Hepatic stellate cell (primary cell): ENCODE measurements around the gene PILRB.
"Not testable (repeated sequence)": the region's sequence is repeated elsewhere in the genome, so short reads cannot be mapped to it uniquely, and the experiment has no call there.

Experiments
- DNase-seq: peaks from one replicate; pipeline ENCODE4 v3.0.0; 2011; ENCODE audit warnings: low spot score

PILRB gene

GRCh38 chr7:100358027-100358856 is at the start of gene PILRB:
Gene PILRB (plus strand): TSS chr7:100358117. CDS start chr7:100358303, 186 bp downstream.
- DNase-seq: no peak

DNA sequence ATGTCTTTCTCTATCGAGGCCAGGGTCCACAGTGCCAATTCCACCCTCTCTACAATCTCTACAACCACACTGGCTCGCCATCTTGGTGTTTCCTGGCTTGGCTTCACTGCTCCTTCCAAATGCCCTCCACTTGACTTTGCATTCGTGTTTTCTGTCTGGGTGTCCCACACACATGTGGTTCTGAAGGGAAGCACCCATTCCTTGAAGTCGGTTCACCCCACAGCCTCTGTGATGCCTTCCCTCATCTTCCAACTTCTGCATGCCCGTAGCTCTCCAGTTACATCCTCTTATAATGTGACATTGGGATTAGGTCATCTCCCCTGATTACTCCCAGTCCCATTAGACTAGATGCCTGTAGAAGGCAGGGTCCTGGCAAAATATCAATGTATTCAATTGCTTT is 39.6 kb upstream of the PILRB start:
- not testable (repeated sequence) for DNase-seq

DNA sequence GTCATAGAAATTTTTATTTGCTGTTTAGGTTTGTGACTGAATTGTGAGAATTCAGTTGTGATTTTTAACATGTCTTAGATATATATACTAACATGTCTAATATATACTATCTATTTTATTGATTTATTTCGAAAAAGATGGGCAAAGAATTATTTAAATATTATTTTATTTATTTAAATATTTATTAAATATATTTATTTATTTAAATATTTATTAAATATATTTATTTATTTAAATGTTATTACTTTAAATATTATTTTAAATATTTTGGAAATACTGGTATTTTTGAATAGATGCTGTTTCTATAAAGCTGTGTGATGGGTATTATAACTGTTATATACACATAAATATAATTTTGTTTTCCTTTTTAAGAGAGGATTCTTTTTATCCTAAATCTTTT is 36.3 kb upstream of the PILRB start:
- DNase-seq: not testable (repeated sequence)

DNA sequence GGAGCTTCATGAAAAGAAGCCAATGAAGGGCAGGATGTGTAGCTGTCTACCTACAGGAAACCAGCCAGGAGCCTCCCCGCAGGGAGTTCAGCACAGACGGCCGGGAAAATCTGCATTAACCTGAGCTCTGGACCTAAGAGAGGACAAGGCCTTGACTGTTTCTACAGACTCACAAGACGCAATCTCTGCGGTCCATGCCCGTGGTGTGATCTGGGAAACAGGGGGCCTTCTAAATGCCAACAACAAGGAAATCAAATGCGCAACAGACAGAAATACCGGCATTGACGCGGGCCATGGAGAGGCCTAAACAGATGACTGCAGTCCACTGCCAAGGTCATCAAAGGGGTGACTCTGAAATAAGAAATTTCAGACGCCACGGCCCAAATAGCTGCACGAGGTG is 33.7 kb upstream of the PILRB start:
- DNase-seq: not testable (repeated sequence)

- DNase-seq: not testable (repeated sequence)
These were observed 32.2 kb upstream of the PILRB start for GRCh38 chr7:100325671-100326070.

DNA sequence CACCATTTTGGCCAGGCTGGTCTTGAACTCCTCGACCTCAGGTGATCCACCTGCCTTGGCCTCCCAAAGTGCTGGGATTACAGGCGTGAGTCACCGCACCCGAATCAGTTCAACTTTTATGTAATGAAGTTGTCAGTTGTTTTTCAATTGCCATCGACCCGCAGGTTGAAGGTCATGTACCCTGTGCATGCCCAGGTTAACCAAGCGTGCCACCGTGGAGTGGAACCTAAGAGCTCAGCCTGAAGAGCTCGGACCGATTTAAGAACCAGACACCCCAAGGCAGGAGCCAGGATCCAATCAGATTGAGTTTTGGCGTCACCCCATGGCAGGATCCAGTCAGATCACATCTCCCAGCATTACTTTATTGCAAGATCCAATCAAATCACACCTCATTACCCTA is 31.0 kb upstream of the PILRB start:
- DNase-seq: not testable (repeated sequence)

DNA sequence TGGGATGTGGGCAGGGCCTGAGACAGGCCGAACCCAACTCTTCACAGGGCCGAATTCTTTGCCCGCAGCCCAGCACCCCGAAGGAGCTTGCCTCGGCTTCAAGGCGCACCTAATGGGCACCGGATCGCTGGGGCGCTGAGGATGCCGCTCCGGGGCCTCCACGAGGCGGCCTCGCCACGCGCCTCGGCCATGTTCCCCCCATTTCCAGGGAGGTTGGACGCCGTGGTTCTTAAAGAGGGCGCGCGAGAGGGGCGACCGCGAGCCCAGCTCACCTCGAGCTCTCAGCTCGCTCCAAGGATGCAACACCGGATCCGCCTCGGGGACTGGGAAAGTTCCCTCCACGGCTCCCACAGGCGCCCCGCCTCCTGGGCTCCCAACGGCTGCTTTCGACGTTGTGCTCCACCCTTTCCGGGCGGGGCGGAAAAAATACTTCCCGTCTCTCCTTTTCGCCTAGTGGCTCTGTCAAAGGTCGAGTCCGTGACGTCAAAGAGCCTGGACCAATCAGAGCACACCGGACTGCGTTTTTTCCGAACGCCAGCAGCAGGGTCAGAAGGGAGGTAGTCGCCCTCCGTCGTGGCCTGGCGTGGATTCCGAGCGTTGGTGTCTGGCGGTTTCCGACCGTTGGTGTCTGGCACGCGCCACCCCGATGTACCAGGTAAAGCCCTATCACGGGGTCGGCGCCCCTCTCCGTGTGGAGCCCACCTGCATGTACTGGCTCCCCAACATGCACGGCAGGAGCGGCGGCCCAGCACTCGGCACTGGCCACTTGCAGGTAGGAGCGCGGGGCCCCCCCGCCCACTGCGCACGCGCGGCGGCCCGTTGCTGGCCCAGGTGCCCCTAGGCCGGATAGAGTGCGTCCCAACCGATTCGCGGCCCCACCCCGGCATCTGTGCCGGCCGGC is 22.1 kb upstream of the PILRB start:
- DNase-seq: peak; percentile 87

DNA sequence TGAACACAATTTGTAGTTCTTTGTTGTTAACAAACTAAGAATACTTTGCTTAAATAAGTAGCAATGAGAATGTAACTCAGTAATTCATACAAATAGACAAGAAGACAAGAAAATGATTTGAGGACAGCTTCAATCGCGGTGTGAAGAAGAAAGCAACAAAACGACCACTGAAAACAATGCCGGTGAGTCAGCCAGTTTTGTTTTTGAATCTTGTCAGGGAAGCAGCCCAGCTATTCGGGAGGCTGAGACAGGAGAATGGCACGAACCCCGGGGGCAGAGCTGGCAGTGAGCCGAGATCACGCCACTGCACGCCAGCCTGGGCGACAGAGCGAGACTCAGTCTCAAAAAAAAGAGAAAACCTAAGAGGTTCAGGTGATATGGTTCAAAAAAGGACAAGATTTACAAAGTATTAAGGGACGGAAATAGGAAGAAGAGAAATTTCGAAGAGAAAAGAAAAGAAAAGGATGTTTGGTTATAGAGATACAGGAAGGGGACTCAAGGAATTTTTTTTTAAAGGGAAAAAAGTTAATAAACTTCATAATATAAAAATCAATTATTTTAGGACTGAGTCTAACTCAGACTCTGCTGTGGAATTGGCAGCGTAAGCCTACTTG is 19.7 kb upstream of the PILRB start:
- DNase-seq: not testable (repeated sequence)

GRCh38 chr7:100341286-100341685 is 16.6 kb upstream of the PILRB start:
- not testable (repeated sequence) for DNase-seq

DNA sequence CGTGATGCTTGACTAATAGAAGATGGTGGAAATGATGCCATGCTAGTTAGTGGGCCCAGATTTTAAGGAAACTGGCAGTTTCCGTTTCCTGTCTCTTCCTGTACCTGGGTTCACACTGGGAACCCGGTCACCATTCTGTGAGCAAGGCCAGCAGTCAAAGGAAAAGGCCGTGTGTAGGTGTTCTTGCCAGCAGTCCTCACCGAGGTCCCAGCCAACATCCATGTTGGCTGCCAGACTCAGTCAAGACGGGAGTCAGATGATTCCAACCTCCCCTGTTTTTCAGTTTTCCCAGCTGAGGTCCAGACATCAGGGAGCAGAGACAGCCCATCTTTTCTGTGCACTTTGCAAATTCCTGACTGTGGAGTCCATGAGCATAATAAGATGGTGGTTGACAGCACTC is 15.2 kb upstream of the PILRB start:
- no peak for DNase-seq

- DNase-seq: not testable (repeated sequence)
These were observed 13.8 kb upstream of the PILRB start for GRCh38 chr7:100344124-100344559.

- DNase-seq: not testable (repeated sequence)
These were observed 13.2 kb upstream of the PILRB start for GRCh38 chr7:100344560-100345287.

GRCh38 chr7:100345288-100345672 is 12.6 kb upstream of the PILRB start:
- DNase-seq: not testable (repeated sequence)

- no peak for DNase-seq
These were observed 11.0 kb upstream of the PILRB start for GRCh38 chr7:100346921-100347320.

GRCh38 chr7:100348805-100349204 is 9.1 kb upstream of the PILRB start:
- no peak for DNase-seq

DNA sequence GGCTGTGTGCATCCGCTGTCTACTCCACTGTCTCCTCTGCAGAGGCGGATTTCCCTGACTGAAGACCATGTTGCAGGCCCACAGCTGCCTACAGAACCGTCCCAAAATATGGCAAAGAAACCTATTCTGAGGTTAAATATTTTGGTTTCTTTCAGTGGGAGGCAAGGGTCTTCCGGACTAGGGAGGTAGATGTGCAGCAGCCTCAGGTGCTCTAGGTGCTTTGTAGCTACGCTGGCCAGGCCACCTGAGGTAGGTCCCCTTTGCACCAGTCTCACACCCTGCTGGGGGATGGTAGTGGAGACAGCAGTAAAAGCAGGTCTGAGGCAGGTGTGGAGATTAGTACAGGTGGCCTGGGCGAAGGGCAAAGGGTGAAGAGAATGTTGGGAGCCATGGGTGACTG is 8.2 kb upstream of the PILRB start:
- no peak for DNase-seq

GRCh38 chr7:100351657-100352058 is 6.3 kb upstream of the PILRB start:
- DNase-seq: no peak

DNA sequence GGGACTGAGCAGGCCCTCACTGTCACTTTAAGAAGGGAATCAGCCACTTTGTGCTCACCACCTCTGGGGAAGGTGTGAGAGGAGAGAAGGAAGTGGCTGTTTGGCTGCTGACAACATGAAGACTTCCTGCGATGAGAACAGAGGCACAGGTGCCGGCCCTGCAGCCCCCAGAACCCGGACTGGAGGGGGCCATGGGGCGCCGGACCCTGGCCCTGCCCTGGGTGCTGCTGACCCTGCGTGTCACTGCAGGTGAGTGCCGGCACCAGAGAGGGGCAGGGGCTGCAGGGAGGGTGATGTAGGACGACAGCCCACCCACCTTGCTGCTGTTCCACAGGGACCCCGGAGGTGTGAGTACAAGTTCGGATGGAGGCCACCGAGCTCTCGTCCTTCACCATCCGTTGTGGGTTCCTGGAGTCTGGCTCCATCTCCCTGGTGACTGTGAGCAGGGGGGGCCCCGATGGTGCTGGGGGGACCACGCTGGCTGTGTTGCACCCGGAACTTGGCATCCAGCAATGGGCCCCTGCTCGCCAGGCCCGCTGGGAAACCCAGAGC is 5.6 kb upstream of the PILRB start:
- DNase-seq: not testable (repeated sequence)

DNA sequence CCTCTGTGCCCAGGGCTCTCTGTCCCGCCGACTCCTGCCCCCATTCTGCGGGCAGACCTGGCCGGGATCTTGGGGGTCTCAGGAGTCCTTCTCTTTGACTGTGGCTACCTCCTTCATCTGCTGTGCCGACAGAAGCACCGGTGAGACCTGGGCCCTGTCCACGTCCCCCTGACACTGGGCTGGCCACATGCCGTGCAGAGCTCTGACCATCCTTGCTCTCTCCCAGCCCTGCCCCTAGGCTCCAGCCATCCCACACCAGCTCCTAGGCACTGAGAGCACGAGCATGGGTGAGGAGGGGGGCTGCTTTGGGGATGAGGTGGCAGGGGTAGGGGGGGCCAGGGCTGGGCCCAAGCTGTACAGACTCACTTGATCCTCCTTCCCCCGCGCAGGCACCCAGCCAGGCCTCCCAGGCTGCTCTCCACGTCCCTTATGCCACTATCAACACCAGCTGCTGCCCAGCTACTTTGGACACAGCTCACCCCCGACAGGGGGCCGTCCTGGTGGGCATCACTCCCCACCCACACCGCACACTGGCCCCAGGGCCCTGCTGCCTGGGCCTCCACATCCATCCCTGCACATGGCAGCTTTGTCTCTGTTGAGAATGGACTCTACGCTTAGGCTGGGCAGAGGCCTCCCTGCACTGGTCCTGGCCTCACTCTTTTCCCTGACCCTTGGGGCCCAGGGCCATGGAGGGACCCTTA is 4.8 kb upstream of the PILRB start:
- no peak for DNase-seq

GRCh38 chr7:100353685-100354330 is 4.1 kb upstream of the PILRB start:
- no peak for DNase-seq
